OCI-M2 (cell line): Measurements from ENCODE around the gene SPATA9.

ENCODE experiments used
- DNase-seq: peaks from one replicate; lab custom pipeline; 2025; ENCODE audit not compliant: unreplicated experiment; lab: John Stamatoyannopoulos, UW

The SPATA9 gene

DNA sequence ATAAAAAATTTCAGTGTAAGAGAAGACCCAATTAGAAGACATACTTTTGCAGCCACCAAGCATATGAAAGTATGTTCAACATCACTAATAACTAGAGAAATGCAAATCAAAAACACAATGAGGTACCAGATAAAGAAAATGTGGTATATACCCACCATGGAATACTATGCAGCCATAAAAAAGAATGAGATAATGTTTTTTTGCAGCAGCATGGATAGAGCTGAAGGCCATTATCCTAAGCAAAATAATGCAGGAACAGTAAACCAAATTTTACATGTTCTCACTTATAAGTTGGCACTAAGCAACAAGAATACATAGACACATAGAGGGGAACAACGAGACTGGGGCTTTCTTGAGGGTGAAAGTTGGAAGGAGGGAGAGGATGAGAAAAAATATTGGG lies 6.9 kb upstream of the SPATA9 start:
- no peak for DNase-seq

DNA sequence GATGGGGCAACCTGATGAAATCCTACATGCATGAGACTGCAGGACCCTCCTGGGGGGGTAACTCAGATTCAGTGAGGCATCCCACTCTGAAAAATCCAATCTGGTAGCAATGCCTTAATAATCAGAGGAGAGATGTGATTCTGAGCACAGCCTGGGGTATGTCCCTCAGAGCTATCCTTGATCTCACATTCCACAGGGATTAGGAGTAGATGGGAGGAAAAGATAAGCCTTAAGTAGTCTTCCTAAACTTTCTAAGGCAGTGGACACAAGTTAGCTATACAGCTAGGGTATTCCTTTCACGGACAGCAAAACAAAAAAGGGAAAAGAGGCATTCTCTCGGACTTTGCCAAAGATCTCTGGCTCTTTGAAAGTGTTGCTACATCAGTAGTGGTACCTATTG lies 3.9 kb upstream of the SPATA9 start:
- no peak for DNase-seq

DNA sequence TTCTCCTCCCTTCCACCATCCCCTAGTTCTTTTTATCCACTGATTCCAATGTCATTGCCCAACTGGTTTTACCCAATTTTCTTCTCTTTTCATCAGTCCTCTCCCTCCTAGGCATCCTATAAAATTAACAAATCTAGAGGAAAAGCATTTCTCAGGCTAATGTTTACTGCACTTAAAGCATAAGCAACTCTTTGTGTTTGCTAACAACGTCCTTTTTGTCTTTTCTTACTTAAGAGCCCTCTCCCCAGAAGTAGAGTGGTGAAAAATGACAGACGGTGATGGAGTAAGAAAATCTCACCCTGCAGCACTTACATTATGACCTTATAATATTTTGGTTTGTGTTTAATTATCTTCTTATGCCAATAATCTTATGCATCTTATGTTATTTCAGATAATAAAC lies 1.6 kb upstream of the SPATA9 start:
- no peak for DNase-seq

DNA sequence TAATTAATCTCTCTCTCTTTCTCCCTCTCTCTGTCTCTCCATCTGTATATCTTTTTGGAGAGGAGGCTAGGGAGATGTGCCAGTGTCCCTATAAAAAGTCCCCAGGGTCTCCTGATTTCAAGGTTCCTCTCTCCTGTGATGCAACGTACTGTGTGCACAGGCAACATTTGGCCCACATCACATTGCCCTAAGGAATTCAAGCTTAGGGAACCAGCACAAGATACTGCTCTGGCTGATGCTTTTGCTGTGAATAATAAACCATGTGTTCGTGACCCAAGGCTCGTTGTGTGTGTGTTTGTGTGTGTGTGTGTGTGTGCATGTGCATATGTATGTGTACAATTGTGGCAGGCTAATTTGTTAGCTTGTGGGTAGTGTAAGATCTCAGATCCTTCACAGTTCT lies 9.7 kb downstream of the SPATA9 start:
- no peak for DNase-seq

DNA sequence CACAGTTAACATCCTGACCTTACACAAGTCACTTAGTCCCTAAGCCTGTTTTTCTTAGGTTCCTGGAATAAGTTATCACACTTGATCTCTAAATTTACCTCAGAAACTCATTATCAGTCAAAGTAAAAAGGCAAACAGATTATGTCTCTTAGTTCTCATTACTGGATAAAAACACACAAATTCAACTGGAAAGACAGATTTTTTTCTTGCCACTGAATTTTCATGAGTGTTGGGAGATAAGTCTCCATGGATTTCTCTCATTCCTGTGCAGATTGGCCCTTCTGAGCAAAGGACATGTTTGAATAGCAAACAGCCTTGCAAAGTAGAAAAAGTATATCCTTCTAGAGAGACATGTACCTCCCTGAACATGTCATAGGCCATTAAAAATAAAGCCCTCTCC lies 10.2 kb downstream of the SPATA9 start:
- no peak for DNase-seq

DNA sequence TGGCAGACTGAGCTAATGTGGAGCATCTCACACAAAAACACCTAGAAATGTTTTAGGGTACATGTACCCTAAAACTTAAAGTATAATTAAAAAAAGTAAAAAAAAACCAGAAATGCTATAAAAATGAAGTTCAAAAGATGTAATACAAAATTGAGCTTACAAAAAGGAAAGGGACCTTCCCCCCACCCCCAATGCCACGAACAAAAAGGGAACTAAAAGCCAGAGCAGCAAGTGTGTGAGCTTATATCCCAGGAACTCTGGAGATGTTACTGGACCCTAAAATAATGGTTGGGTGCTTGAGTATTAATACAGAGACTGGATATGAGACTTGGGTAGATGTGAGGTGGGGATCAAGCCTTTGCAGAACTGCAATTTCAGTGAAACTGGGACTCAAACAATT lies 11.0 kb downstream of the SPATA9 start:
- DNase-seq, result no peak

DNA sequence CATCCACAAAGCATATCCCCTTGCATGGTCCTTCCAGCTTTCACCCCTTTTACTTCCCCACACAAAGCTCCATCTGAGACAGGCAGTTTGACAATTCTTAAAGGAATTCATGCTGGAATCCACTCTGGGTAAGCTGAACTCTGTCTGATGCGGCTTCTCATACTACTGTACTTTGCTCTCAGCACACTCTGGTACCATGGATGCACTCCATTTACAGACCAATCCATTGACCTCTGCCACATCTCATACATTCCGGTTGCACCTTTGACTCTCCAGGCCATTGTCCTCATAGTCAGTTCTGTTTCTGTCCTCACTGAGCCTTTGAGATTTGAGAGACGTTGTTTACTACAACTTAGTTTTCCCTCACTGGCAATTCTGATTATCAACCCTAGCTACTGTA lies 12.2 kb downstream of the SPATA9 start:
- DNase-seq, result no peak

DNA sequence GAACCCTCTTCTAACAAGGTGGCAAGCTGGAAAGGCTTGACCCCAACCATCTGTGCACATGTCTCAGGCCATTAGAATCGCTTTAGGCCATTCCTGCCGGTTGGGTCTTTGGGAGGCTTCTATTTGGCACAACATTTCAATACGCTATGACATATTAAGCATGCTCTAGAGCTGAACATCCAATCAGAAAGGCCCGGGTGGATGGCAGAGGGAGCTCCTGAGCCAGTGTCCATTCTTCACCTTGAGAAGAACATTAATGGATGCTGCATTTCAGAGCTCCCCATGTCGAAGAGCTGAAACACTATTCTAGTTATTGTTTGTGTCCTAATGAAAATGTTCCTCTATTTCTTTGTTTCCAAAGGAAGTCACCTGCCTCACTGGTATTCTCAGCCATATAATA lies 12.8 kb downstream of the SPATA9 start:
- DNase-seq, result no peak

DNA sequence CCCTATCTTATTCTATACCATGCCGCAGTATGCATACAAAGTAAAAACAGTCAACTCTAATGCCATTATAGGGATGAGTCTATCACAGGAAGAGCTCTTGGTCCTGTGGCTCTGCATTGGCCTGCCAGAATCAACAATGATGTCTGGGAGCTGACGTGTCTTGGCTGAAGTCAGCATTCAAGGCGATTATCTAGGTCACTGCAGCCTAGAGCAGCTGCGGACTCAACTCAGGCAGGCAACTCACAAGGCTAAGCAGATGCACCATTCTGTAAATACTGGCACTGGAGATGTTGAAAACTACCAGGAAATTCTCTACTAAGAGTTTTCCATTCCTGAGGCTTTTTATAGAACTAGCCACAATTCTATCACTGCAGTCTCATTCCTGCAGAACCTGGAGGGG lies 13.3 kb downstream of the SPATA9 start:
- no peak for DNase-seq

DNA sequence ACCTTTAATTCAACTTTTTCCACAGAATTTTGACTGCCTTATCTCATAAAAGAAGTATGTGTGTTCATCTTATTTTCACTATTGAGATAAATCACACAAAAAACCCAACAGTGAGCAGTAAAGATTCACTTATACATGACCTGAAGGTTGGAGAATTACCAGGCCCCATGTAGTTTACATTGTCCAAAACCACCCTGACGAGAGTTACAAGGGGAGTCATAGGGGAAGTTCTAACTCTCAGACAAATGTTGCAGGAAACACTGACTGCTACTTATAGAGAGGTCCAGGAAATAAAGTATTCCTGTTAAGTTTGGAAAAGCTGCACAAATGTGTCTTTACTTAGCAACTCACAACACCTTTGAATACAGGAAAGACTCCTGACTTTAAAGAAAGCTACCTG lies 14.1 kb downstream of the SPATA9 start:
- no peak for DNase-seq

DNA sequence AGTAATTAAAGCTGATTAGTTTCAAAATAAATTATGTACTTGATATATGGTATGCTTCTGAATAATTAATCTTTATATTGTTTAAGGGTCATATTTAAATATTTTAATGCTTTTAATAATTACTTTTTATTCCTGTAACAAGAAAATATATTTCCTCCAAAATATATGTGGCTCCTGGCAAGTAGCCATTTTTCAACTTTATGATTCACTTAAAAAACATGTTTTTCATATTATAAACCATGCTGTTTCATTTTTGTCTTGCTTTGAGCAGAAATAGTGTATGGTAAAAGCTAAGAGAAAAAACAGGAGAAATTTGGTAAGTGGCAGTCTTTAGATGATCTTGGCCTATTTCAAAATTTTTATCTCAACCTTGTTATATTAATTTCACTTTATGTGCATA lies 14.6 kb downstream of the SPATA9 start:
- DNase-seq, result no peak

DNA sequence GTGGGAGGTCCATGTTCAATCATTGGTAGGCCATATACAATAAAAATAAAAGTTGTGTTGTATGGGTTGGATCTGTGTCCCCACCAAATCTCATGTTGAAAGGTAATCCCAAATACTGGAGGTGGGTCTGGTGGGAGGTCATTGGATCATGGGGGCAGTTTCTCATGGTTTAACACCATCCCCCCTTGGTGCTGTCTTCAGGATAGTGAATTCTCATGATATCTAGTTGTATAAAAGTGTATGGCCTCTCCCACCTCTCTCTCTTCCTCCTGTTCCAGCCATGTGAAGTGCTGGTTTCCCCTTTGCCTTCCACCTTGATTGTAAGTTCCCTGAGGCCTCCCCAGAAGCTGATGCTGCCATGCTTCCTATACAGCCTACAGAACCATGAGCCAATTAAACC lies 15.1 kb downstream of the SPATA9 start:
- no peak for DNase-seq

DNA sequence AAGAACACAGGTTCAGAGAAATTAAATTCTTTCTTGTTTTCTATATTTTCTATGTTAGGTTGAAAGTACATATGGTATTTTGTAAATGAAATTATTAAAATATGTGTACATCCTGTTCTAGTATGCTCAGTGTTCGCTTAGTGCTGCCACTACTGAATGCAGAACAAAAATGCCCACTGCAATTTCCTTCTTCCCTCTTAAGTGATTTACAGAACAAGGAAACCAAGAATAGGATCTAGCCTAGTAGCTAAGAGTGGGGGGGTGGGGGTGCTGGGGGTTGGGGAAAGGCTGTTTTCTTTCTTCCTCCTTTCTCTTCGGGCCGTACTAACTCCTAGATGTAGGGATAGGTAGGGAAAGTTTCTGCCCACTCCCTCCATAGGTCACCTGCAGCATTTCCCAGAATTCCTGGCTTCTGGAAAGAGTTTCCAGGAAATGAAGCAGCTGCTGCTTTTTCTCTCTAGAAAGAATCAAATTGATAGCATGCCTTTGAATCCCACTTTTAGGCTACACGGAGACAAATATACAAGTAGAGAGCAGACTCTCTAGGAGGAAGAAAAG lies 15.7 kb downstream of the SPATA9 start:
- DNase-seq, result no peak

DNA sequence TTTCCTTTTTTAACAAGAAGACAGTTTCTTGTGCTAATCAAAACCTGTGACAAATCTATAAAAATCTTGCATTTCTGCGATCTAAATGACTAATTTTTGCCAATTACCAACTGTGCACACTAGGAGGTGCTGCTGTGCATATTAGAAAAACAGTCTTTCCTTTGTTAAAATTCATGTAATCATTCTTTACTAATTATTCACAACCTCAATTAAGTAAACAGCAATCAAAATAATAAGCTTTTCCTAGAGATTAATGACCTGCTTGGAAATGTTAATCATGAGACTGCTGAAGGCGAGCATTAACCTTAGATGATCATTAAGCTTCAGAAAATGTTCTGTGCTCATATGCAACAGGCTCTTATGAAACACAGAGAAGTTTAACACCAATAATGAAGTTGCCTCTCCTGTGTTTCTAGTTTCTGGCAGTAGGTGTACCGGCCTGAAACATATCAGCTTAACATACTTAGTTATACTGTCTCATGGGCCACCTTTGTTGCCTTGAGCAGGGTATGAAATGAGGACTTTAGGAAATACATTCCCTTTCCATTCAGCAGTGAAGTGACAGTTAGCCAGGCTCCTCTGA lies 18.5 kb downstream of the SPATA9 start:
- no peak for DNase-seq

DNA sequence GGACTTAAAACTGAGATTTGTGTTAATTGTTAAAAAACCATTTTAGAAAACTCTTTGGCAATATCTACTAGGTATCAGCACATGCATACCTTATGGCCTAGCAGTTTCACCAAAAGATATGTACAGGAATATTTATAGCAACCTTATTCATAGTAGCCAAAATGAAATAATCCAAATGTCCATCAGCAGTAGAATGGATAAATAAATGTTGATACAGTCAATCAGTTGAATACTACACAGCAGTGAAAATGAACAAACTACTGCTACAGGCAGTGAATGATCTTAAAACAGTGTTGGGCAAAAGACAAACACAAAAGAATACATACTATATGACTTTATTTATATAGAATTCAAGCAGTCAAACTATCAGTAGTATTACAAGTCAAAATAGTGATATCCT lies 19.8 kb downstream of the SPATA9 start:
- DNase-seq, result no peak

DNA sequence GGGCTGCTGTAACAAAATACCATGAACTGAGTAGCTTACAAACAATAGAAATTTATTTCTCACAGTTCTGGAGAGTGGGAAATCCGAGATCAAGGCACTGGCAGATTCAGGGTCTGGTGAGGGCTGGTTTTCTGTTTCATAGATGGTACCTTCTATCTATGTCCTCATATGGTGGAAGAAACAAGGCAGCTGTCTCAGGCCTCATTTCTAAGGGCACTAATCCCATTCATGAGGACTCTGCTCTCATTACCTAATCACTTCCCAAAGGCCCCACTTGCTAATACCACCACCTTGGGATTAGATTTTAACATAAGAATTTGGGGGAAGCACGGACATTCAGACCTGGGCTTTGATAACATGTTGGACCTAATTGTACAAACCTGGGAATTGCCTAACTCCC lies 22.7 kb downstream of the SPATA9 start:
- no peak for DNase-seq

DNA sequence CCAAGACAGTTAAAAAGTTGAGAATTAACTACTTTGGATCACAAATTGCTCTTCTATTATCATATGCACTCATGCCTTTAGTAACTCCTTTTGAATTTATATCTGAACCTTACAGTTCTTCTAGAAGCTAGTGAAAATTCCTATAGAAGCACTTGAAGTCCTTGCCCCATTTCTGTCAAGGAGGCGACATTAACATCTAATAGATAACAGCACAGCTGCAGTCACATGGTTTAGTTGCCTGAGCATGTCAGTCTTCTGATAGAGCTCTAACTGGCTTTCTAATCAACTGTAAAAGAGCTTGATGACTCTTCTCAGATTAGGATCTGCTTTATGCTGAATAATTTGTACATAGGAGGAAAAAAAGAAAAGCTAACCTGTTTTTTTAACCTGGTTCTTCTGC lies 27.2 kb downstream of the SPATA9 start:
- DNase-seq, result no peak

DNA sequence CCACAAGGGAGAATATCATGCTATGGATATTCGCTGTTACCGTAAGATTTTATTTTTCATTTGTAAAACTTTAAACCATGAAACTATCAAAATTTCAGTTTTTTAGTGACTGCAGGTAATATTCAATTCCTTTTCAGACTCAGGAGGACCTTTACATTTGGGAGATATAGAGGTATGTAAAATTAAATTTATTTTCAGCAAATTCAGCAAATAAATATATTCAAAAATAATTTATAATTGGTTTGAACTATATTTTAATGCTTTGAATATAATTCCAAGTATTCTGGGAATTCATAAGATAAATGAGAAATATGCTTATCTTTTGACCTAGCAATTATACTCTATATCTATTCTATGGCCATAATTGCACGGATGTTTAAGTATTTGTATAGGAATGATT lies 28.6 kb downstream of the SPATA9 start:
- DNase-seq, result no peak

DNA sequence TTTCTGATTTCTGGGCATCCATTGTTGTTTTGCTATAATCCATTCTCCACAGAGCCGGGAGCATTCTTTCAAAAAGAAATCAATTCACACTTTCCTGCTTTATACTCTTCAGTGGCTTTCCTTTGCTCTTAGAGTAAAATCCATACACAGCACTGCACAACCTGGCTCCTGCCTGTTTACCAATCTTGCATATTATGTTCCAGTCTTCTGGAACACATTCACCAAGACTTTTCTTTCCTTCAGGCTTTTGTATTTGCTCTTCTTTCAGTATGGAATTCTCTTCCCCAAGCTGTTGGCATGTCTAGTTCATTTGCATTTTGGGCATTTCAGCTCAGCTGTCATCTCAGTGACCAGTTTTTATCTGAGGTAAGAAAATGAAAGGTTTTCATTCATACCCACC lies 29.9 kb downstream of the SPATA9 start:
- DNase-seq, result no peak

DNA sequence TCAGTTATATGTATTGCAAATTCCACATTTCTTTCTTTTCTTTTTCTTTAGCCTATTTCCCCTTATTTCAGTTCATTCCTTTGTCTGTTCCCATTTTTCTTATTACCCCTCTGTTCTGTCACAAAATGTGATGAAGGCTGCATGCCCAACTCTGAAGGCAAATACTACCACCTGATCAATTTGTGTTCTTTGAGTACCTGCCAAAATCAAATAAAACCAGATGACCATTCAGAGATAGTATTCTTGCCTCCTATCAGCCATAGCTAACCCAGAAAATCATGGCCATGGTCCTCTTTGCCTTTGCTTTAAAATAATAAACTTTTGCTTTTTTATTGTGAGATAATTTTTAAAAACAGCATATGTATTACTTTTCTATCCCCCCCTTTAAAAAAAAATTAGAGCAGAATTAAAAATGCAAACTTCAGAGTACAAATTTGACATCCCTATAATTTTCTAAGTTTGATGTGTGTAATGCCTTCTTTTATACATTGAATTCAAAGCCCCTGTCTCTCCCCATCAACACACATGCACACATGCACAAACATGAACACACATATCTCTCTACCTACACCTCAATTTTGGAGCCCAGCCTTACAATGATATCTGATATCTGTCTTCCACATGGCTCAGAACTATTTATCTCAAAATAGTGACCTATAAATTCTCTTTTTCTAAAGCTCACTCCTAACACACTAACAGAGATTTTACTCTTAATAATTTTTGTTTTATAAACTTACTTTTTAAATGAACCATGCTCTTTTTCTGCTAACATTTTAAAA lies 32.8 kb downstream of the SPATA9 start:
- DNase-seq, result no peak

DNA sequence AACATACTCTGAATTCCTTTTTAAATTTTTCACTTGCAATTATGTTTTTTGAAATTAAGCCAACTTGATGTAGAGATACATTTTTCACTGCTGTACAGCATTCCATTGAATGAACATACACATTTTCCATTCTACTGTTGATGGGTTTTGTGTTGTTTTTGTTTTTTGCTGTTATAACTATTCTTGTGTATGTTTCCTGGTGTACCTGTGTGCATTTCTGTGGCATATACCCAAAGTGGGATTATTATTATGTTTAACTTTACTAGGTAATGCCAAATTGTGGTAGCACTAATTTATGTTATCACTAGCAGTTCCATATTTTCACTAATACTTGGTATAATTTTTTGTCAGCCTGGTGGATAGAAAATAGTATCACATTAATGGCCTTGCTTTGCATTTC lies 33.5 kb downstream of the SPATA9 start:
- no peak for DNase-seq

DNA sequence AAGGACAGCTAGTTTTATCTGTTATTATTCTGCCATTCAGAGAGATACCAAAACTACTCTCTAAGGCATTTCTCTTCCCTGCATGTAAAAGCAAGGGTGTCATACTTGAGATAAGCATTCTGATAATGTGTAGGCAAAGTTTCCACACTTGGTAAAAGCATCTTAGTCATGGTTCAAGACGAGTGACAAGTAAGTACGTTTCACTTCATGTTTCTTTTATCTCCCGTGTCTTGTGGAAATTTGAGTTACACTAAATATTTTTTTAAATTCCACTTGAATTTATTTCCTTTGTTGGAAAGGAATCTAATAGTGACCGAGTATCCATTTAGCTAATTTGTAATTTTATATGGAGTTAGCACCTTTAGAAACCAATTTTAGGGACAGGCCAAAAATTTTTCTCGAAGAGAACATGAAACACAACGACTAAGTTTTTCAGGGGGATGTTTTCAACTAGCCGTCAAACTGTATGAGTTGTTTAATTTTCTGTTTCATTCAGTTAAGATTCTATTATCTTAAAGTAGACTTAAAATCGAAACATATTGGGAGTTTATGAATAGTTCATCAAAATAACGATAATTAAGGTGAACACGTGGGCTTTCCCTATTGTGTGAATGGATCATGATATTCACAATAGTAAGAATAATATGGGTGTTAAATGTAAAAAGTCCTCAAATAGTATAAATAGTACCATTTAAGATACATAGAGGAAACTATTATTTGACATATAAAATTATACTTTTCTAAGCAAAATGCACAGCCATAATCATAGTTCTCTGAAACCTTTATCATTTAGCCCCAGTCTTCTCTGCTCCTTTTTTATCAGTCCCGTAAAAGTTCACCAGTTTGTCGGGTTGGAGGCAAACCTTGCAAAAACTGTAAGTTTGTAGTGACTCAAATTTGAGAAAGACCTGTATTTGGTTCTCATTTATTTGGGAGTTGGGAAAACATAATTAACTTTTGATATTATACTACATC lies 34.6 kb downstream of the SPATA9 start:
- DNase-seq, result peak; percentile 30
